Liver (tissue), 3 donors: ENCODE measurements around the gene PRR16.

ENCODE experiments used
- TAF1 ChIP-seq: conservative IDR thresholded peaks from 2 replicates; pipeline ENCODE4 v1.6.1; 2016; ENCODE audit warnings: antibody characterized with exemption, mild to moderate bottlenecking
- TF ChIP-seq, protein P1 (sequence below): fragments of 150-350 bp; IDR thresholded peaks from 2 replicates; pipeline ENCODE4 v1.5.1; 2017; ENCODE audit warnings: improper control_type of control experiment, low read depth, low read length; ENCODE audit not compliant: missing input control
- donor health status: healthy.
- donor health status: healthy.

GRCh38 chr5:120632430-120632829 lies 168.3 kb downstream of the PRR16 start:
- no peak for TF ChIP-seq TAF1
- TF ChIP-seq, protein P1, sequence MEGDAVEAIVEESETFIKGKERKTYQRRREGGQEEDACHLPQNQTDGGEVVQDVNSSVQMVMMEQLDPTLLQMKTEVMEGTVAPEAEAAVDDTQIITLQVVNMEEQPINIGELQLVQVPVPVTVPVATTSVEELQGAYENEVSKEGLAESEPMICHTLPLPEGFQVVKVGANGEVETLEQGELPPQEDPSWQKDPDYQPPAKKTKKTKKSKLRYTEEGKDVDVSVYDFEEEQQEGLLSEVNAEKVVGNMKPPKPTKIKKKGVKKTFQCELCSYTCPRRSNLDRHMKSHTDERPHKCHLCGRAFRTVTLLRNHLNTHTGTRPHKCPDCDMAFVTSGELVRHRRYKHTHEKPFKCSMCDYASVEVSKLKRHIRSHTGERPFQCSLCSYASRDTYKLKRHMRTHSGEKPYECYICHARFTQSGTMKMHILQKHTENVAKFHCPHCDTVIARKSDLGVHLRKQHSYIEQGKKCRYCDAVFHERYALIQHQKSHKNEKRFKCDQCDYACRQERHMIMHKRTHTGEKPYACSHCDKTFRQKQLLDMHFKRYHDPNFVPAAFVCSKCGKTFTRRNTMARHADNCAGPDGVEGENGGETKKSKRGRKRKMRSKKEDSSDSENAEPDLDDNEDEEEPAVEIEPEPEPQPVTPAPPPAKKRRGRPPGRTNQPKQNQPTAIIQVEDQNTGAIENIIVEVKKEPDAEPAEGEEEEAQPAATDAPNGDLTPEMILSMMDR: no peak
